ENCODE results near the gene KIF11. TPM values are rescaled to one million over a fixed set of nuclear protein-coding genes. Genes with fewer than 3 reads are reported as not detected.

The KIF11 gene
- total RNA-seq, 2 donors from 2014 or later: 10.2 to 31.6 TPM

DNA sequence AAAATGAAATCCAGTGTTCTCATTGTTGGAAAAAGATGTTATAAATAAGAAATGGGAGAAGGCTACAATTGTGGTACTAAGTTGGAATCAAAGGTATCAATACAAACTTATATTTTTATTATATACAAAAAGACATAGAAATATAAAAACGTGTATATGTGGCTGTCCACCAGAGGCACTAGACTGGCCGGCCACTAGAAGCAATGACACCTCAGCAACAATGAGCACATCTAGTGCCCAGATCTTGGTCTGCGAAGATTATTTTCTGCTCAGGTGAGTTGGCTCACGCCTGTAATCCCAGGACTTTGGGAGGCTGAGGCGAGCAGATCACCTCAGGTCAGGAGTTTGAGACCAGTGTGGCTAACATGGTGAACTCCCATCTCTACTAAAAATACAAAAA lies 40.6 kb upstream of the KIF11 start:
- Histone ChIP-seq H3K27me3 (no peaks in the 10 kb centered on the region), H3K36me3 (no peaks in the 10 kb centered on the region), H3K9ac (ENCODE audit: low read depth in 2 of 2, low read length in 2 of 2) (no peak overlapping the region), H3K27ac (no peak overlapping the region), H3K4me1 (no peaks in the 10 kb centered on the region), H3K4me3 (no peak overlapping the region), H3K9me3 (no peaks in the 10 kb centered on the region)
- TF ChIP-seq CTCF (IDR thresholded peaks at IDR 0.05): no peak
- intact Hi-C loops (cut with DNase I): no loop called here
- no peak for DNase-seq

- no peaks in the 10 kb centered on the region for H3K36me3 ChIP-seq
Observed at GRCh38 chr10:92553959-92554358, 39.0 kb upstream of the KIF11 start.

DNA sequence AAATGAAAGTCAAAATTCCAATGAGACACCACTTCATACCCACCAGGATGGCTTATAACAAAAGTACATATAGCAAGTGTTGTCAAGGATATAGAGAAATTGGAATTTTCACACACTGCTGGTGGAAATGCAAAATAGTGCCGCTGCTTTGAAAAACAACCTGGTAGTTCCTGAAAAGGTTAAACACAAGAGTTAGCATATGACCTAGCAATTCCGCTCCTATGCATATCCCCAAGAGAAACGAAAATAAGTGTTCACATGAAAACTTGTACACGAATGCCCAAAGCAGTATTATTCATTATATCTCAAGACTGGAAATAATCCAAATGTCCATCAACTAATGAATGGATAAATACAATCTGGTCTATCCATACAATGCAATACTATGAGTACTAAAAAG lies 33.9 kb upstream of the KIF11 start:
- Histone ChIP-seq H3K4me3 (no peak overlapping the region), H3K27me3 (no peaks in the 10 kb centered on the region), H3K27ac (no peak overlapping the region), H3K36me3 (no peaks in the 10 kb centered on the region), H3K9me3 (no peaks in the 10 kb centered on the region), H3K9ac (ENCODE audit: low read depth in 2 of 2, low read length in 2 of 2) (no peak overlapping the region), H3K4me1 (no peaks in the 10 kb centered on the region)
- no peak for TF ChIP-seq CTCF (IDR thresholded peaks at IDR 0.05)
- intact Hi-C loops (cut with DNase I): no loop called here
- no peak for DNase-seq

More at GRCh38 chr10:92553959-92554358, 39.0 kb upstream of the KIF11 start:
- Histone ChIP-seq H3K27me3 (no peaks in the 10 kb centered on the region), H3K4me3 (no peak overlapping the region), H3K9ac (ENCODE audit: low read depth in 2 of 2, low read length in 2 of 2) (no peak overlapping the region), H3K27ac (no peak overlapping the region), H3K4me1 (no peaks in the 10 kb centered on the region), H3K9me3 (no peaks in the 10 kb centered on the region)
- DNase-seq: no peak
- TF ChIP-seq CTCF (IDR thresholded peaks at IDR 0.05): no peak
- intact Hi-C loops (cut with DNase I): no loop called here

DNA sequence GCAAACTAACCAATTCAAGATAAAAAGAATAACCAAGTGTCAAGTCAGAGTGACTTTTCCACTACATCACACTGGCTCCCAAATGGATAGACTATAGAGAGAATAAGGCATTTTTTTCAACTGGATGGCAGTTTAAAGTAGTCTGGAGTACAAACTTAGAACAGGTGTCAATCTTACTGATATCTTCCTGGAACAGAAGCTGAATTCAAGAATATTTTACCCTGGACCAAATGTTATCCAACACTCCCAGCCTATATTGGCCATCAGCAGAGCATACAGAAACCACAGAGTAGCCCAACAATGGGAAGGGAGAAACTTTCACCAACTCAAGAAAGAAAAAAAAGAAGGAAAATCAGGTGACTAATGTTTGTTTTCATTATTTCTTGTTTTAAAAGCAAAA lies 30.5 kb upstream of the KIF11 start:
- TF ChIP-seq CTCF (IDR thresholded peaks at IDR 0.05): no peak
- no peak overlapping the region for H3K9ac ChIP-seq (ENCODE audit: low read depth in 2 of 2, low read length in 2 of 2)
- no peaks in the 10 kb centered on the region for H3K9me3 ChIP-seq
- H3K36me3 ChIP-seq: no peaks in the 10 kb centered on the region
- H3K27ac ChIP-seq: no peak overlapping the region
- DNase-seq: no peak
- H3K27me3 ChIP-seq: no peaks in the 10 kb centered on the region
- no peaks in the 10 kb centered on the region for H3K4me1 ChIP-seq
- H3K4me3 ChIP-seq: no peak overlapping the region
- intact Hi-C loops (cut with DNase I): no loop called here

- H3K9ac ChIP-seq (ENCODE audit: low read depth in 2 of 2, low read length in 2 of 2): no peak overlapping the region
- H3K27ac ChIP-seq: no peak overlapping the region
- H3K27me3 ChIP-seq: no peaks in the 10 kb centered on the region
- no peak for TF ChIP-seq CTCF (IDR thresholded peaks at IDR 0.05)
- no peaks in the 10 kb centered on the region for H3K4me1 ChIP-seq
- intact Hi-C loops (cut with DNase I): no loop called here
- no peaks in the 10 kb centered on the region for H3K36me3 ChIP-seq
- DNase-seq: no peak
- no peak overlapping the region for H3K4me3 ChIP-seq
- H3K9me3 ChIP-seq: no peaks in the 10 kb centered on the region
Observed at GRCh38 chr10:92567952-92568600, 24.9 kb upstream of the KIF11 start.

Data from colonic mucosa (tissue), 4 donors.